Fibroblast of villous mesenchyme (primary cell): Measurements from ENCODE around the gene VWF. TPM values are rescaled to one million over a fixed set of nuclear protein-coding genes. Genes with fewer than 3 reads are reported as not detected.
"Not testable (repeated sequence)": the region's sequence is repeated elsewhere in the genome, so short reads cannot be mapped to it uniquely, and the experiment has no call there.

Experiments
- DNase-seq: peaks from one replicate; pipeline ENCODE4 v3.0.0-alpha.2; 2010; ENCODE audit warnings: low read depth
- H3K4me3 ChIP-seq: 2 replicates; pipeline ENCODE4 v1.5.1; 2011; ENCODE audit warnings: low read depth, mild to moderate bottlenecking, low read length
- total RNA-seq: library from RNA; depleted of rRNA; stranded (reverse); fragments of >200 nt; gene quantifications from 2 replicates; pipeline ENCODE4 v1.2.3, GENCODE V29; 2012
- TF ChIP-seq, protein P1 (sequence below): IDR thresholded peaks from 2 replicates; pipeline ENCODE4 v1.5.1; 2012; ENCODE audit warnings: low read depth, mild to moderate bottlenecking, low read length; ENCODE audit not compliant: insufficient read depth

Gene VWF
- total RNA-seq, 1 donor = under 0.01 TPM

DNA sequence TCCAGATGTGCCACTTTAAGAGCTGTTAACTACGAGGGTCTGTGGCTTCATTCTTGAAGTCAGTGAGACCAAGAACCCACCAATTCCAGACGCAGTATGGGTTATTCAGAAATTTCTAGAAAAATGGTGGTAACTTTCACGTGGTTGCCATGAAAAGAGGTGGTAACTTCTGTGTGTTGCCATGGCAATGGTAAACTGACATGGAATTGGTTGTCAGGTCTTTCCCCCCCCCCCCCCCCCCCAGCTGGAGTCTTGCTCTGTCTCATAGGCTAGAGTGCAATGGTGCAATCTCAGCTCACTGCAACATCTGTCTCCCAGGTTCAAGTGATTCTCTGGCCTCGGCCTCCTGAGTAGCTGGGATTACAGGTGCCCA lies 18.8 kb upstream of the VWF start:
- no peak for DNase-seq
- TF ChIP-seq, protein P1, sequence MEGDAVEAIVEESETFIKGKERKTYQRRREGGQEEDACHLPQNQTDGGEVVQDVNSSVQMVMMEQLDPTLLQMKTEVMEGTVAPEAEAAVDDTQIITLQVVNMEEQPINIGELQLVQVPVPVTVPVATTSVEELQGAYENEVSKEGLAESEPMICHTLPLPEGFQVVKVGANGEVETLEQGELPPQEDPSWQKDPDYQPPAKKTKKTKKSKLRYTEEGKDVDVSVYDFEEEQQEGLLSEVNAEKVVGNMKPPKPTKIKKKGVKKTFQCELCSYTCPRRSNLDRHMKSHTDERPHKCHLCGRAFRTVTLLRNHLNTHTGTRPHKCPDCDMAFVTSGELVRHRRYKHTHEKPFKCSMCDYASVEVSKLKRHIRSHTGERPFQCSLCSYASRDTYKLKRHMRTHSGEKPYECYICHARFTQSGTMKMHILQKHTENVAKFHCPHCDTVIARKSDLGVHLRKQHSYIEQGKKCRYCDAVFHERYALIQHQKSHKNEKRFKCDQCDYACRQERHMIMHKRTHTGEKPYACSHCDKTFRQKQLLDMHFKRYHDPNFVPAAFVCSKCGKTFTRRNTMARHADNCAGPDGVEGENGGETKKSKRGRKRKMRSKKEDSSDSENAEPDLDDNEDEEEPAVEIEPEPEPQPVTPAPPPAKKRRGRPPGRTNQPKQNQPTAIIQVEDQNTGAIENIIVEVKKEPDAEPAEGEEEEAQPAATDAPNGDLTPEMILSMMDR = no peak
- H3K4me3 ChIP-seq = no peak overlapping the region

DNA sequence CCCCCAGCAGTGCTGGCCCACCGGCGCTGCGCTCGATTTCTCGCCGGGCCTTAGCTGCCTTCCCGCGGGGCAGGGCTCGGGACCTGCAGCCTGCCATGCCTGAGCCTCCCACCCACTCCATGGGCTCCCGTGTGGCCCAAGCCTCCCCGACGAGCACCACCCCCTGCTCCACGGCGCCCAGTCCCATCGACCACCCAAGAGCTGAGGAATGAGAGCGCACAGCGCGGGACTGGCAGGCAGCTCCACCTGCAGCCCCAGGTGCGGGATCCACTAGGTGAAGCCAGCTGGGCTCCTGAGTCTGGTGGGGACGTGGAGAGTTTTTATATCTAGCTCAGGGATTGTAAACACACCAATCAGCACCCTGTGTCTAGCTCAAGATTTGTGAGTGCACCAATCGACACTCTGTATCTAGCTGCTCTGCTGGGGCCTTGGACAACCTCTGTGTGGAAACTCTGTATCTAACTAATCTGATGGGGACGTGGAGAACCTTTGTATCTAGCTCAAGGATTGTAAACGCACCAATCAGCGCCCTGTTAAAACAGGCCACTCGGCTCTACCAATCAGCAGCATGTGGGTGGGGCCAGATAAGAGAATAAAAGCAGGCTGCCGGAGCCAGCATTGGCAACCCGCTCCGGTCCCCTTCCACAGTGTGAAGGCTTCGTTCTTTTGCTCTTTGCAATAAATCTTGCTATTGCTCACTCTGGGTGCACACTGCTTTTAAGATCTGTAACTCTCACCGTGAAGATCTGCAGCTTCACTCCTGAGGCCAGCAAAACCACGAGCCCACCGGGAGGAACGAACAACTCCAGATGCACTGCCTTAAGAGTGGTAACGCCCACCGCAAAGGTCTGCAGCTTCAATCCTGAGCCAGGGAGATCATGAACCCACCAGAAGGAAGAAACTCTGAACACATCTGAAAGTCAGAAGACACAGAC lies 18.2 kb upstream of the VWF start:
- not testable (repeated sequence) for H3K4me3 ChIP-seq, DNase-seq

DNA sequence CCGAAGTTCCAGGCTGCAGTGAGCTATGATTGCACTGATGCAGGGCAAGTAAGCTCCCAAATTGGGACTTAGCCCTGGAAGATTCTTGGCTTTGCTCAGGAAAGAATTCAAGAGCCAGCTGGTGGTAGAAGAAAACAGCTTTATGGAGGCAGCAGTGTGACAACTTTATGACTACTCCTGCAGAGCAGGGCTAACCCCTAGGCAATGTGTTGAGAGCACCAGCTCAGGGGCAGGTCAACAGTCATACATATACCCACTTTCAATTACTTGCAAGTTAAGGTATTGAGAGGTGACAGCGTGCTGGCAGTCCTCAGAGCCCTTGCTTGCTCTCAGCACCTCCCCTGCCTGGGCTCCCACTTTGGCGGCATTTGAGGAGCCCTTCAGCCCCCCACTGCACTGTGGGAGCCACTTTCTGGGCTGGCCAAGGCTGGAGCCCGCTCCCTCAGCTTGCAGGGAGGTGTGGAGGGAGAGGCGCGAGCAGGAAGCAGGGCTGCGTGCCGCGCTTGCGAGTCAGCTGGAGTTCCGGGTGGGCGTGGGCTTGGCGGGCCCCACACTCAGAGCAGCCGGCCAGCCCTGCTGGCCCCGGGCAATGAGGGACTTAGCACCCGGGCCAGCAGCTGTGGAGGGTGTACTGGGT lies 17.4 kb upstream of the VWF start:
- not testable (repeated sequence) for DNase-seq, H3K4me3 ChIP-seq

DNA sequence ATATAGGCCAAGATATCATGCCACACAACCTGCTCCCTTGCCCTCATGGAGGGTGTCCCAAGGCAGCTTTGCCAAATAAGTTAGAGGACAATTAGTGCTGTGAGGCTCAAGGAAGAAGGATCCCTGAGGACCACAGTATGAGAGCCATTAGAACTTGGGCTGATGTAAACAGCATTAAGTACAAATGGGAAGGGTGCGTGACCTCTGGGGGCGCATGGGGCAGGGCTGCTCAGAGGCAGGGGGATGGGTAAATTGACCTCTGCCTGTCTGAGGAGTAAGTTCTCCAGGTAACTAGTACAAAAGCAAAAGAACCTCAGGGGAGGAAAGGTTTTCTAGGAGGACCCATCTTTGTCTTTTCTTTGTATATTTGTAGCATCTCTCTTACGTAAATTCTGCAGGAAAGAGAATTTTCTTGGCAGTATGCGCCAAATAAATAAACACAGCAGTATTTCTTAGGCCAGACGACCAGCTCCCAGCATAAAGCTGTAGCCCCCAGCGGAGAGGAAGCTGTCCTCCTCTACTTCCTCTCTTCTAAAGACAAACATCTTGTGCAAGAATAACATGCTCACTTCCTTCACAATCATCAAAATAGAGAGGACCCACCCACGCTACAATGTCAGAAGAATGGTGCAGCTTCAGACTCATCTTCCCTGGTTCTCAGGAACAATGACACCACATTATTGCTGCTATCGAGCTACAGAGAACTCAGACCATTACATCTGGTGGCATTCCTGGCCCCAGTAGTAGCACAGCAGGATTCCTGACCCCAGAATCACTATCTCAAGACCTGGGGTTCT lies 16.4 kb upstream of the VWF start:
- TF ChIP-seq, protein P1 = no peak
- peak; percentile 40 for DNase-seq
- H3K4me3 ChIP-seq = no peak overlapping the region

DNA sequence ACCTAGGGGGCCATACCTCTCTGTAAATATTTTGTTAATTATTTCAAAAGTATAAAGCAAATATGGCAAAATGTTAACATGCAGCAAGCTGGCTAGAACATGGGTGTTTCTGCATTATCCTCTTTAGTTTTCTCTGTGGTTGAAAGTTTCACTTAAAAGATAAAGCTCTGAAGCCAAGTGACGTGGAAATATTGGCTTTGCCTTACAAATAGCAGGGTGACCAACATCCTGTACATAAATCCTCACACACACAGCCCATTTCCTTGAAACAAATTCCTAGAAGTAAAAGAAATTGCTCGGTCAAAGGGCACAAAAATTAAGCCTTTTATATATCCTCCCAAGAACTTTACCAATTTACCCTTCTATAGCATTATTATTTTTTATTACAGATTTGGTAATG lies 10.6 kb upstream of the VWF start:
- no peak overlapping the region for H3K4me3 ChIP-seq
- DNase-seq = peak; percentile 54
- TF ChIP-seq, protein P1 = no peak

DNA sequence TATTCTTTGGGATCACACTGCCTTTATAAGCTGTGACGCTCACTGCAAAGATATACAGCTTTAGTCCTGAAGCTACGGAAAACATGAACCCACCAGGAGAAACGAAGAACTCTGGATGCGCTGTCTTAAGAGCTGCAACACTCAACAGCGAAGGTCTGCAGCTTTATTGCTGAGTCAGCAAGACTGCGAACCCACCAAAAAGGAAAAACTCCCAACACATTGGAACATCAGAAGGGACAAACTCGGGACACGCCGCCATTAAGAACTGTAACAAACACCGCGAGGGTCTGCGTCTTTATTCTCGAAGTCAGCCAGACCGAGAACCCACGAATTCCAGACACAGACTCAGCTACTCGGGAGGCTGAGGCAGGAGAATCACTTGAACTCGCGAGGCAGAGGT lies 9.2 kb upstream of the VWF start:
- no peak overlapping the region for H3K4me3 ChIP-seq
- DNase-seq = no peak

DNA sequence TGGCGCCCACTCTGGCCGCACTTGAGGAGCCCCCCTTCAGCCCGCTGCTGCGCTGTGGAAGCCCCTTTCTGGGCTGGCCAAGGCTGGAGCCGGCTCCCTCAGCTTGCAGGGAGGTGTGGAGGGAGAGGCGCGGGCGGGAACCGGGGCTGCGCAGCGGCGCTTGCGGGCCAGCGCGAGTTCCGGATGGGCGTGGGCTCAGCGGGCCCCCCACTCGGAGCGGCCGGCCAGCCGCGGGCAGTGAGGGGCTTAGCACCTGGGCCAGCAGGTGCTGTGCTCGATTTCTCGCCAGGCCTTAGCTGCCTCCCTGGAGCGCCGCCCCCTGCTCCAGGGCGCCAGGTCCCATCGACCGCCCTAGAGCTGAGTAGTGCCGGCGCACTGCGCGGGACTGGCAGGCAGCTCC lies 8.0 kb upstream of the VWF start:
- no peak for DNase-seq
- H3K4me3 ChIP-seq = no peak overlapping the region
- TF ChIP-seq, protein P1 = no peak

More for the DNA sequence above, 9.2 kb upstream of the VWF start:
- TF ChIP-seq, protein P1 = no peak
